Fibroblast of the aortic adventitia (primary cell): ENCODE data around the gene UFL1. TPM values are rescaled to one million over a fixed set of nuclear protein-coding genes. Genes with fewer than 3 reads are reported as not detected.

ENCODE experiments used
- DNase-seq: peaks from one replicate; pipeline ENCODE4 v3.0.0-alpha.2; 2010; ENCODE audit warnings: low read depth
- H3K4me3 ChIP-seq: 2 replicates; pipeline ENCODE4 v1.5.1; 2011; ENCODE audit warnings: low read depth, mild to moderate bottlenecking, control low read depth, low read length, moderate library complexity
- CTCF ChIP-seq: IDR thresholded peaks from 2 replicates; pipeline ENCODE4 v1.5.1; 2011; ENCODE audit warnings: mild to moderate bottlenecking, low read length, control low read depth, inconsistent platforms; ENCODE audit not compliant: insufficient read depth
- total RNA-seq: library from RNA; depleted of rRNA; stranded (reverse); fragments of >200 nt; gene quantifications from 2 replicates; pipeline ENCODE4 v1.2.3, GENCODE V29; 2012; ENCODE audit warnings: low replicate concordance

UFL1 gene
- total RNA-seq, 1 donor = 36.2 TPM

- TF ChIP-seq CTCF = no peak
- DNase-seq = no peak
- no peak overlapping the region for H3K4me3 ChIP-seq
Observed at GRCh38 chr6:96604420-96604819, 82.8 kb downstream of the UFL1 start.

Other genes with a start within 250 kb of the UFL1 start
- not detected in 2 replicates for gene FHL5, start 41.3 kb downstream of the UFL1 start, total RNA-seq